Measurements from ENCODE around the gene AKAP13.
A peak's percentile ranks its signal among the peaks of the same experiment; 100 is the strongest.

Gene AKAP13

DNA sequence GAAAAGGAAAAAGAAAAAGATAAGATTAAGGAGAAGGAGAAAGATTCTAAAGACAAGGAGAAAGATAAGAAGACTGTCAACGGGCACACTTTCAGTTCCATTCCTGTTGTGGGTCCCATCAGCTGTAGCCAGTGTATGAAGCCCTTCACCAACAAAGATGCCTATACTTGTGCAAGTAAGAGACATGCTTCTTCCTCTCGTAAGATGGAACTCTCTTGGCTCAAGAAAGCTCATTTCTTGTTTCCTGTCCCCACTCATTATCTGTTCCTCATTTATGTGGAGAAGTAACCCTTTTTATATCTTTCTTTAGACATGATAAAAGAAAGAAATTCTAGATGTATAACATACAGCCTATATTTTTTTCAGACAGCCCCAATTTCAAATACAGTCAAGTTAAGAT is 312.9 kb downstream of the AKAP13 start:
- no peak for DNase-seq (ENCODE audit: low spot score)
- TF ChIP-seq, protein P1, sequence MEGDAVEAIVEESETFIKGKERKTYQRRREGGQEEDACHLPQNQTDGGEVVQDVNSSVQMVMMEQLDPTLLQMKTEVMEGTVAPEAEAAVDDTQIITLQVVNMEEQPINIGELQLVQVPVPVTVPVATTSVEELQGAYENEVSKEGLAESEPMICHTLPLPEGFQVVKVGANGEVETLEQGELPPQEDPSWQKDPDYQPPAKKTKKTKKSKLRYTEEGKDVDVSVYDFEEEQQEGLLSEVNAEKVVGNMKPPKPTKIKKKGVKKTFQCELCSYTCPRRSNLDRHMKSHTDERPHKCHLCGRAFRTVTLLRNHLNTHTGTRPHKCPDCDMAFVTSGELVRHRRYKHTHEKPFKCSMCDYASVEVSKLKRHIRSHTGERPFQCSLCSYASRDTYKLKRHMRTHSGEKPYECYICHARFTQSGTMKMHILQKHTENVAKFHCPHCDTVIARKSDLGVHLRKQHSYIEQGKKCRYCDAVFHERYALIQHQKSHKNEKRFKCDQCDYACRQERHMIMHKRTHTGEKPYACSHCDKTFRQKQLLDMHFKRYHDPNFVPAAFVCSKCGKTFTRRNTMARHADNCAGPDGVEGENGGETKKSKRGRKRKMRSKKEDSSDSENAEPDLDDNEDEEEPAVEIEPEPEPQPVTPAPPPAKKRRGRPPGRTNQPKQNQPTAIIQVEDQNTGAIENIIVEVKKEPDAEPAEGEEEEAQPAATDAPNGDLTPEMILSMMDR (IDR thresholded peaks at IDR 0.05; ENCODE audit: extremely low read depth, missing control alignments), result no peak

DNA sequence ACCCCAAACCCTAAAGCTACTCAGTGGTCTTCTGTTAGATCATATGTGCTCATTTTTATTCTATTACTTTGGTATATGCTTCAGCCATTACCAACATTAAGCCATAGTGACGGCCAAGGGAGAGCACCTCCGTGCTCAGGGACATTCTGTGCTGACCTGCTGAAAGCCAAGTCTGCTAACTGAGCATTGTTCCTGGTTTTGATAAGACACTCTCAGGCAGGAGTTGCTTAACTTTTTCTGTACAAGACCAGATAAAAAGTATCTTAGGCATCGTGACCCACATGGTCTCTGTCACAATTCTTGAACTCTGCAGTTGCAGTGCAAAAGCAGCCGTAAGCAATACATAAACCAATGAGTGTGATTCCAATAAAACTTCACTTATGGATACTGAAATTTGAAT is 313.7 kb downstream of the AKAP13 start:
- no peak for DNase-seq (ENCODE audit: low spot score)
- TF ChIP-seq, protein P1 (IDR thresholded peaks at IDR 0.05; ENCODE audit: extremely low read depth, missing control alignments), result no peak

- TF ChIP-seq, protein P1 (IDR thresholded peaks at IDR 0.05; ENCODE audit: extremely low read depth, missing control alignments), result no peak
- no peak for DNase-seq (ENCODE audit: low spot score)
These were observed 320.4 kb downstream of the AKAP13 start for GRCh38 chr15:85700767-85701166.

DNA sequence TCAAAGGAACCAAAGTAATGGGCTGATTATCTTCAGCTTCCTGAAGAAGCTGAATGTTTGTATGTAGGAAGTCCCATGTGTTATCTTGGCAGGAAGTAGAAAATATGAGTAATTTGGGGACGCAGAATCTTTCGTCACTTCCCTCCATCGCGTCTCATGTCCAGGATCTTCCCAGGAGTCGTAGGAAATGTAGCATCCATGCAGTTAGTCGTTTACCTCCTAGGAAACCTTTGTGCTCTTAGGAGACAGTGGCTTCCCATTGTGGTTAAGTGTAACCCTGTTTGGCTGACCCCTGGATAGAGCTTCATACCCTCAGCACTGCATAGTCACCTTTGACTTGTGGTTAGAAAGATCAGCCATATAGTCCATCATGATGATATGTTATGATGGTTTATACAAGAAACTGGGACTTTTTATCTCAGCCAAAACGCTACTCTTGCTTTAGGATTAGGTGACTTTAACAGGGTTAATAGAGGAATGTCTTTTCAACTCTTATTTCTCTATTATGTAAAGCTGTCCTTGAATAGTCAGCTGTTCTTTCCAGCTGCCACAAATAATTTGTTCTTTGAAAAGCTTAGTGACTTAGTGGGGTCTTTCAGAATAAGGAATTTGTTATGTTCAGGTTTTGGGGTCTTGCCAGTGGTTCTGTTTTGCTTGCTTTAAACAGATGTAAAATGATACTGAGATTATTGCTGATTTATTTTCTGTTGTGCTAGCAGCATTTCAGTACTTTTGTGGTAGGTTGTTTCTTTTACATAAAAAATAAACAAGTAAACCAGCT is 322.1 kb downstream of the AKAP13 start:
- DNase-seq (ENCODE audit: low spot score), result peak; percentile 24
- TF ChIP-seq, protein P1 (IDR thresholded peaks at IDR 0.05; ENCODE audit: extremely low read depth, missing control alignments), result no peak

DNA sequence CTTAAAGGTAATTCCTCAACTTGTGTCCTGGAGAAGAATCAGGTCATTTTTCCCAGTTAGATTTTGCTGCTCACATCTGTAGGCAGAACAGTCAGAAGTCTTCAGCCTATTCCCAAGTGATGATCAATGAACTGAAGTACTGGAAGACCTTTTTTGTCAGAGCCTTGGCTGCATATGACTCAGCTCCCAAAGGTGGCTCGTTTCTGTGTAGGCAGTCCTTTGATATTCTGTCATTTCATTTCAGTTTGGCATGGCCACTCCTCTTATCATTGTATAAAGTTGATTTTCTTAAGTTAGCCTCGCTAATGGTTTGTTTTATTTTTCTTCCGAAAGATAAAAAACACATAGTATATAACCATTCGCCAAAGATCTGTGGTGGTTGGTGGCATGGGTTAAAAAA is 323.7 kb downstream of the AKAP13 start:
- no peak for DNase-seq (ENCODE audit: low spot score)
- TF ChIP-seq, protein P1 (IDR thresholded peaks at IDR 0.05; ENCODE audit: extremely low read depth, missing control alignments), result no peak

DNA sequence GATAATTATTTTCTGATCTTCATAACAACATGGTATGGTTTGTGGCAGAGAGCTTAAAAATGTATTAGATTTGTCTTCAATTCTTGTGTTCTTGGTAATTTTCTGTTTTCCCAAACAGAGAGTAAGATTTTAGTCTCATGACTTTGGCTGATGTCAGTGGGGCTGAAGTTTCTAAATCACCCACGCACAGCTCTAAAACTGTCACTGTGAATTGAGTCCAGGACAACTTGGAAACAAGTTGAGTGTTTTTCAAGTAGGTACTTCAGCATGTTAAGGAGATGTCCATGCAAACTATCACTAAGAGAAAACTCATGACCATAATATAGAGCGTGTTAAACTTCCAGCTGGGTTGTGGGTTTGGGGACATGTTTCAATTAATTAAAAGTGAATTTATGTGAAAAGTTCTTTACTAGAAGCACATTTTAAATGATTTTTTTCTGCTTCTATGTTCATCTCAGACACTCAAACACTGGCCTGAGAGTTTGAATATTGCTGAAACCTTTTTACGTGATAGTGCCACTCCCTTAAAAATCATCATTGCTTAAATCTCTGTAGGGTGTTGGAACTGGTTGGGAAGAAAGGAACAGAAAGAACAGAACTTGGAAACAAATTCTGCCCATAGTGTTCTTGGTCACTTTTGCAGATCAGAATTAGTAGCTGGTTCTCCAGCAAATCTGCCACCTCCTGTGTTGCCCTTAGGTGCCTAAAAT is 324.5 kb downstream of the AKAP13 start:
- no peak for DNase-seq (ENCODE audit: low spot score)
- TF ChIP-seq, protein P1 (IDR thresholded peaks at IDR 0.05; ENCODE audit: extremely low read depth, missing control alignments), result no peak

GRCh38 chr15:85706779-85707518 is 326.5 kb downstream of the AKAP13 start:
- peak; percentile 29 for DNase-seq (ENCODE audit: low spot score)
- TF ChIP-seq, protein P1 (IDR thresholded peaks at IDR 0.05; ENCODE audit: extremely low read depth, missing control alignments), result no peak
